Measurements from ENCODE around the gene TMEM59L.

- TF ChIP-seq MAX (IDR thresholded peaks at IDR 0.05; ENCODE audit: low read depth) (no peak), RFX5 (IDR thresholded peaks at IDR 0.05; ENCODE audit: low read length) (no peak), EP300 (IDR thresholded peaks at IDR 0.05; ENCODE audit: borderline replicate concordance in 1 of 2, low read depth in 1 of 2, low read length in 1 of 2) (no peak)
Observed at GRCh38 chr19:18594096-18594823, 18.4 kb upstream of the TMEM59L start.

Measured in SK-N-SH (cell line).